SU-DHL-6 (cell line): ENCODE measurements around the gene TRMO.

ENCODE experiments used
- EZH2phosphoT487 ChIP-seq: fragments of 200-600 bp; sonication (generic), shearing (Covaris generic); conservative IDR thresholded peaks from 2 replicates; pipeline ENCODE4 v1.6.1; 2018; ENCODE audit warnings: mild to moderate bottlenecking, antibody characterized with exemption, low read length, moderate library complexity, mixed read lengths
- TF ChIP-seq, protein P1 (sequence below): fragments of 200-600 bp; sonication (generic); IDR thresholded peaks from one replicate; pipeline ENCODE4 v1.5.1; 2017; ENCODE audit warnings: antibody characterized with exemption, mild to moderate bottlenecking, low read length, moderate library complexity; ENCODE audit not compliant: insufficient read depth, poor library complexity, severe bottlenecking

DNA sequence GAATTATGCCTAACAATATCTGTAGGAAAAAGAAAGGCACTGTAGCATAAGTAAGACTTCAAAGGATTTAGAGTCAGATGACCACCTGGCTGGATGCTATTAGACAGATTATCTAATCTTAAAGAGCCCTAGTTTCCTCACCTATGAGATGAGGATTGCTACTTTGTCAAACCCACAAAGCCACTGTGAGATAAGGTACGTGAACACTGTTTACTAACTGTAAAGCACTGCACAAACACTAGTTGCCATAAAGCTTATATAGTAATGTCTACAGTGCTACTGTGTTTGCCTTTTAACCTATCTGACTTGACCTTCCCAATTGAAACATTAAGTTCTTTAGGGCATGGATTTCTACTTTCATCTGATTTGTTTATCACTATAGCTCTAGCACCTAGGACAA, 10.3 kb downstream of the TRMO start:
- TF ChIP-seq, protein P1, sequence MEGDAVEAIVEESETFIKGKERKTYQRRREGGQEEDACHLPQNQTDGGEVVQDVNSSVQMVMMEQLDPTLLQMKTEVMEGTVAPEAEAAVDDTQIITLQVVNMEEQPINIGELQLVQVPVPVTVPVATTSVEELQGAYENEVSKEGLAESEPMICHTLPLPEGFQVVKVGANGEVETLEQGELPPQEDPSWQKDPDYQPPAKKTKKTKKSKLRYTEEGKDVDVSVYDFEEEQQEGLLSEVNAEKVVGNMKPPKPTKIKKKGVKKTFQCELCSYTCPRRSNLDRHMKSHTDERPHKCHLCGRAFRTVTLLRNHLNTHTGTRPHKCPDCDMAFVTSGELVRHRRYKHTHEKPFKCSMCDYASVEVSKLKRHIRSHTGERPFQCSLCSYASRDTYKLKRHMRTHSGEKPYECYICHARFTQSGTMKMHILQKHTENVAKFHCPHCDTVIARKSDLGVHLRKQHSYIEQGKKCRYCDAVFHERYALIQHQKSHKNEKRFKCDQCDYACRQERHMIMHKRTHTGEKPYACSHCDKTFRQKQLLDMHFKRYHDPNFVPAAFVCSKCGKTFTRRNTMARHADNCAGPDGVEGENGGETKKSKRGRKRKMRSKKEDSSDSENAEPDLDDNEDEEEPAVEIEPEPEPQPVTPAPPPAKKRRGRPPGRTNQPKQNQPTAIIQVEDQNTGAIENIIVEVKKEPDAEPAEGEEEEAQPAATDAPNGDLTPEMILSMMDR: no peak
- TF ChIP-seq EZH2phosphoT487: no peak
